ENCODE data around the gene DCTD.

DNA sequence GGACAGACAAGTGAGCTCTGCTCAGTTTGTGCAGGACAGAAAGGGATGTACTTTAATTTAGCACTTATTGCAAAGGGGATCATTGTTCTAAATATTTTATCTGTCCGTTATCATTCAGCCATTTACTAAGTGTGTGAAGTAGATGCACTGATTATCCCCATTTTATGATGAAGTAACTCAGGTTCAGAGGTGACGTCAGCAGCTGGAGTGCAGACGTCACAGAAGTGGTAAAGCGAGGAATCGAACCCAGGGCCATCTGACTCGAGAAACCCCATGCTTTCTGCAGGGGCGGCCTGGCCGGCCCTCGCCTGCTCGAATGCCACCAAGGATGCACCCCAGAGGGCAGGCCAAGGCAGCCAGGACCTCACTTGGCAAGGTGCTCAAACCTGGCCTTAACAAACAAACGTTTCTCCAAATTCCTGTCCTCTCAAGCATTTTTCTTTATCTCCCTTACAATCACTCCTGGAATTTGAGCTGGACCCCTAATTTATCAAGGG is 75.0 kb downstream of the DCTD start:
- TF ChIP-seq, protein P1, sequence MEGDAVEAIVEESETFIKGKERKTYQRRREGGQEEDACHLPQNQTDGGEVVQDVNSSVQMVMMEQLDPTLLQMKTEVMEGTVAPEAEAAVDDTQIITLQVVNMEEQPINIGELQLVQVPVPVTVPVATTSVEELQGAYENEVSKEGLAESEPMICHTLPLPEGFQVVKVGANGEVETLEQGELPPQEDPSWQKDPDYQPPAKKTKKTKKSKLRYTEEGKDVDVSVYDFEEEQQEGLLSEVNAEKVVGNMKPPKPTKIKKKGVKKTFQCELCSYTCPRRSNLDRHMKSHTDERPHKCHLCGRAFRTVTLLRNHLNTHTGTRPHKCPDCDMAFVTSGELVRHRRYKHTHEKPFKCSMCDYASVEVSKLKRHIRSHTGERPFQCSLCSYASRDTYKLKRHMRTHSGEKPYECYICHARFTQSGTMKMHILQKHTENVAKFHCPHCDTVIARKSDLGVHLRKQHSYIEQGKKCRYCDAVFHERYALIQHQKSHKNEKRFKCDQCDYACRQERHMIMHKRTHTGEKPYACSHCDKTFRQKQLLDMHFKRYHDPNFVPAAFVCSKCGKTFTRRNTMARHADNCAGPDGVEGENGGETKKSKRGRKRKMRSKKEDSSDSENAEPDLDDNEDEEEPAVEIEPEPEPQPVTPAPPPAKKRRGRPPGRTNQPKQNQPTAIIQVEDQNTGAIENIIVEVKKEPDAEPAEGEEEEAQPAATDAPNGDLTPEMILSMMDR (IDR thresholded peaks at IDR 0.05) = no peak
- TF ChIP-seq EP300 (IDR thresholded peaks at IDR 0.05) (no peak), POLR2AphosphoS5 (IDR thresholded peaks at IDR 0.05) (no peak)
